Immature natural killer cell (primary cell): ENCODE measurements around the gene CAPN14. TPM values are rescaled to one million over a fixed set of nuclear protein-coding genes. Genes with fewer than 3 reads are reported as not detected.

Experiments
- DNase-seq, 3 donors: peaks; one replicate each; pipeline ENCODE4 v3.0.0; 2022; ENCODE audit warnings: mixed read lengths in 1 of 3
- H3K27ac Mint-ChIP-seq, 6 donors: one replicate each; pipeline ENCODE4 v1.8.0; 2020; ENCODE audit warnings: mixed read lengths in 6 of 6, mild to moderate bottlenecking in 5 of 6, inconsistent platforms in 4 of 6, moderate library complexity in 3 of 6
- H3K27me3 Mint-ChIP-seq, 3 donors: one replicate each; pipeline ENCODE4 v1.8.0; 2020 to 2021; ENCODE audit warnings: low read depth in 3 of 3, mild to moderate bottlenecking in 3 of 3, mixed read lengths in 3 of 3, moderate library complexity in 3 of 3, inconsistent platforms in 1 of 3
- H3K36me3 Mint-ChIP-seq, 3 donors: one replicate each; pipeline ENCODE4 v1.8.0; 2020; ENCODE audit warnings: mixed read lengths in 3 of 3, inconsistent platforms in 2 of 3, mild to moderate bottlenecking in 2 of 3
- H3K4me1 Mint-ChIP-seq, 2 donors: one replicate each; pipeline ENCODE4 v1.8.0; 2020; ENCODE audit warnings: inconsistent platforms in 2 of 2, mild to moderate bottlenecking in 2 of 2, mixed read lengths in 2 of 2, moderate library complexity in 1 of 2
- H3K4me3 Mint-ChIP-seq, 5 donors: one replicate each; pipeline ENCODE4 v1.8.0; 2020; ENCODE audit warnings: mild to moderate bottlenecking in 5 of 5, mixed read lengths in 5 of 5, inconsistent platforms in 3 of 5, moderate library complexity in 3 of 5
- H3K9me3 Mint-ChIP-seq, 6 donors: one replicate each; pipeline ENCODE4 v1.8.0; 2020; ENCODE audit warnings: mild to moderate bottlenecking in 6 of 6, mixed read lengths in 6 of 6, inconsistent platforms in 4 of 6, moderate library complexity in 3 of 6
- polyA plus RNA-seq, 3 donors: library from polyadenylated mRNA; unstranded; fragments of 300-500 nt; fragmentation: Illumina TruSeq; gene quantifications; one replicate each; pipeline ENCODE4 v1.2.3, GENCODE V29; 2021

Gene CAPN14
- polyA plus RNA-seq, 3 donors from 2014 or later = not detected

DNA sequence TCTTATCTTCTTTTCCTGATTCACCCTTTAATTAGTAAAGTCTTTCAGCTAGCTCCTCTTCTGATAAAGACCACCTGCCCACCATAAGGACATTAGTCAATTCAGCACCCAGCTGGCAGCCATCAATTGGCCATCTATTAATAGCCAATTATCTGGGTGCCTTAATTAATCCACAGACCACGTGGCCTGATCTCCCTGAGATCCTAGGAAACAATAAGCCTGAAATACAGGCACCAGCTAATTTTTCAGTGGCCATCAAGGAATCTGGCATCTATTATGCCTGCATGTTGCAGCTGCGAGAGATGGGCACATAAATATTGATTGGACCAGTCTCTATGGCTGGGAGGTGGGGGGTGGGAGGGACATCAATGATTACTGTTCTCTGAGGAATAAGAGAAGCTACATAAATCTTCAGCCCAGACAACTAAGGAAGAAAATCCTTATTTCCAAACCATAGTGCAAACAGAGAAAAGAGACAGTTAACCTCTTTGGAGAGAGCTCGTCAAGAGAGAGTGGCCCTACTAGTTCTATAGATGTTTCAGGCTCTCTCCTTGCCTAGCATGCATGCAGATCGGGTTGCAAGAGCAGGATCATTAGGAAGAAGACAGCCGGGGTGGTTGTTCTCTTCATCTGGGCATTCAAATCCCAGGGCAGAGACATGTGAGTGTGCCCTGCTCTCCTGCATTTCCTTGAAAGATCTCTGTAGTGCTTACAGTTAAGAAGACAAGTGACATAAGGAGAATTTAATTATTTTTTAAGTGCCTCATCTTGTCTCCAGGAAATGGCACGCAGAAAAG is 87.7 kb downstream of the CAPN14 start:
- no peaks in the 10 kb centered on the region for H3K4me1 Mint-ChIP-seq
- H3K4me3 Mint-ChIP-seq = no peak overlapping the region
- peaks cover 6% of the 10 kb centered on the region in 3 donors for H3K27me3 Mint-ChIP-seq
- DNase-seq = no peak
- no peaks in the 10 kb centered on the region for H3K36me3 Mint-ChIP-seq
- H3K9me3 Mint-ChIP-seq = no peaks in the 10 kb centered on the region
- H3K27ac Mint-ChIP-seq = no peak overlapping the region

DNA sequence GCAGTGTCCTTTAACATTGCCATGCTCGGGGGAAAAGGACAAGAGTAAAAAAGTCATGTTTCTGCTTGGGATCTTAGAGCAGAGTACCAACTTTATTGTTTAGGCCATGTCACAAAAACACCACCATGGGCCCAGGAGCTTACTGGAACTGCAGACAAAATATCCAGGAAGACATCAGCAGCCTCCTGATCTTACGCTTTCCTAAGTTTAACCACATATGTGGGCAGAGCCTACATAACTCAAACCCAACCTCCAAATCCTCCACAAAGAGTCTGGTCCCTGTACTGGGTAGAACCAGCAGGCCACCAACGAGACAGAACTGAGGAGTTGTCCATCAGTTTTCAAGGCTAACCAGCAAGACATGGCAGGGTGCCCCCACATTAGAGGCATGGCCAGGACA is 89.4 kb downstream of the CAPN14 start:
- Mint-ChIP-seq H3K27me3 (peaks cover 6 to 8% (median 6%) of the 10 kb centered on the region in 3 donors), H3K9me3 (no peaks in the 10 kb centered on the region), H3K4me1 (no peaks in the 10 kb centered on the region), H3K27ac (no peak overlapping the region), H3K4me3 (no peak overlapping the region), H3K36me3 (no peaks in the 10 kb centered on the region)
- no peak for DNase-seq

DNA sequence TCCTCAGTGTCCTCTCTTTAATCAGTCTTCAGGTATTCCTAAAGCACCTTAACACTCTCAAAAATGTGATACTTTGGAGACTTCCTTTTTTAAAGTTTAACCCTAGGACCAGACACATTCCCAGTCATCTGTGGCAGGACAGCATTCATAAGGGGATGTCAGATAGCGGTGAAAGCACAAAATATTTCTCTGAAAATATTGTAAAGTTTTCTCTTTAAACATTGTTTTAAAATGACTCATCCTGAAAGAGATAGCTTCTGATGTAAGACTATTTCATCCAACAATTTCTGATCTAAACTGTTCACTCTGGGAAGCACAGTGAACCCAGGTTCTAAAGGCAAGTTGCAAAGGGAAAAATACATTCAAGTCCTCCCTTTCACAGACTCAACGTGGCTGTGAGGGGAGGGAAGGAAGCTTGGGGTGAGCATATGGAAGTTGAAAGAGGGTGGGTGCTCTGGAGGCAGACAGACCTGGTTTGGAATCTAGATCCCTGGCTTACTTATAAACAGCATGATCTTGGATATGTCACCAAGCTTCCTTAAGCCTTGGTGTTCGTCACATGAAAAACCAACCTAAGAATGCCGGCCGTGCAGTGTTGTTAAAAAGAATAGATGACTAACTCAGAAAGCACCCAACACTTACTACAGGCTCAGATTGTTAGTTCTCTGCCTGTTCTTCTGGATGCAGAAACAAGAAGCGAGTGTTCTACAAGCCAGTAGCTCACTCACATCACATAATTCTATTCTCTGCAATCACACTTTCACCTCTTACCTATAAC is 91.2 kb downstream of the CAPN14 start:
- Mint-ChIP-seq H3K27ac (no peak overlapping the region), H3K4me3 (no peak overlapping the region), H3K36me3 (no peaks in the 10 kb centered on the region), H3K4me1 (no peaks in the 10 kb centered on the region), H3K9me3 (no peaks in the 10 kb centered on the region), H3K27me3 (peaks cover 6 to 8% (median 6%) of the 10 kb centered on the region in 3 donors)
- DNase-seq = no peak

DNA sequence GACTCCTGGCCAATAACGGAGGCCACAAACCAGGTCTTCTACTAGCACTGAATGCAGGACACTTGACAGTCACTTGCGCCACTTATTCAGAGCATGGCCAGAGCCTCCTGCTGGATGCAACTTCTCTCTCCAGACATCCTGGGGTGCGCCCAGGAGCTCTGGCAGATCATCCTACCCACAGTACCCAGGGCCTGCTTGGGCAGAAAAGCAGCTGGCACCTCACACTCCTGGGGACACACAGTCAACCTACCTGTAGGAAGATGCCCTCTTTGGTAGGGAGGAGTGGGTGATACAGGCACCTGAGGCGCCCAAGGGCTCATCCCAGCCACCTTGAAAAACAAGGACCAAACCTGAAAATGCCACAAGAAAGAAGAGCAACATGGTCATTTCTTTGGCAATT is 92.4 kb downstream of the CAPN14 start:
- Mint-ChIP-seq H3K9me3 (no peaks in the 10 kb centered on the region), H3K27me3 (peaks cover 3 to 8% (median 6%) of the 10 kb centered on the region in 3 donors), H3K27ac (no peak overlapping the region), H3K4me3 (no peak overlapping the region), H3K4me1 (no peaks in the 10 kb centered on the region), H3K36me3 (no peaks in the 10 kb centered on the region)
- no peak for DNase-seq

Other genes with a start within 250 kb of the CAPN14 start
- not detected for gene GALNT14, start 79.1 kb downstream of the CAPN14 start, polyA plus RNA-seq
- gene EHD3, start 16.6 kb upstream of the CAPN14 start, polyA plus RNA-seq = 1 to 10 TPM; 3.6 to 4.9 (median 3.7) TPM
- gene XDH, start 197.2 kb upstream of the CAPN14 start, polyA plus RNA-seq = not detected